Endothelial cell of umbilical vein (primary cell): ENCODE results near the gene CCR1.

Source experiments
- CTCF ChIP-seq, 2 donors: IDR thresholded peaks; 1 replicate in 1 of 2; 2 replicates in 1 of 2; pipeline ENCODE4 v1.5.1; 2011; ENCODE audit warnings: low read length in 2 of 2, mild to moderate bottlenecking in 2 of 2, moderate library complexity in 2 of 2, control low read depth in 1 of 2, inconsistent platforms in 1 of 2, low read depth in 1 of 2; ENCODE audit not compliant: insufficient read depth in 1 of 2; ENCODE audit errors: extremely low read depth in 1 of 2
- EZH2 ChIP-seq: IDR thresholded peaks from 2 replicates; pipeline ENCODE4 v1.6.1; 2012; ENCODE audit warnings: borderline replicate concordance, low read depth, mild to moderate bottlenecking, moderate library complexity, low read length, inconsistent platforms; ENCODE audit not compliant: severe bottlenecking
- POLR2AphosphoS5 ChIP-seq: IDR thresholded peaks from 2 replicates; pipeline ENCODE4 v1.6.1; 2012; ENCODE audit warnings: low read depth, mild to moderate bottlenecking, control low read depth, low read length, moderate library complexity; ENCODE audit not compliant: insufficient read depth

DNA sequence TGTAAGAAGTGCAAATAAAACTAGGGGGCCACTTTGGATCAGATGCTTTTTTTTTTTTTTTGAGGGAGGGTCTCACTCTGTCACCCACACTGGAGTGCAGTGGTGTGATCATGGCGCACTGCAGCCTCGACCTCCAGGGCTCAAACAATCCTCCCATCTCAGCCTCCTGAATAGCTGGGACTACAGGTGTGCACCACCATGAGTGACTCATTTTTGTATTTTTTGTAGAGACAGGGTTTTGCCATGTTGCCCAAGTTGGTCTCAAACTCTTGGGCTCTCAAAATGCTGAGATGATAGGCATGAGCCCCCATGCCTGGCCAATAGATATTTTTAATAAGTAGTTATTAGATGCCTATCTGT is 20.8 kb downstream of the CCR1 start:
- no peak for TF ChIP-seq POLR2AphosphoS5
- no peak for TF ChIP-seq EZH2
- no peak for TF ChIP-seq CTCF (IDR thresholded peaks at IDR 0.05; ENCODE audit: extremely low read depth in 1 of 2, insufficient read depth in 1 of 2, low read depth in 1 of 2, low read length in 2 of 2)
